ENCODE measurements around the gene OR52M1. TPM values are rescaled to one million over a fixed set of nuclear protein-coding genes. Genes with fewer than 3 reads are reported as not detected.

Gene OR52M1
- total RNA-seq, 1 experiment from 2014 or later: not detected

- in situ Hi-C loops (cut with HindIII; ENCODE audit: low pct_unique_long_range_greater_than_20kb, low sequenced_read_pairs): no loop called here
- no peak for DNase-seq (ENCODE audit: low read depth)
Observed at GRCh38 chr11:4559527-4560440, 14.8 kb downstream of the OR52M1 start.

GRCh38 chr11:4560467-4560866 lies 15.5 kb downstream of the OR52M1 start:
- in situ Hi-C loops (cut with HindIII; ENCODE audit: low pct_unique_long_range_greater_than_20kb, low sequenced_read_pairs): no loop called here
- DNase-seq (ENCODE audit: low read depth): no peak

DNA sequence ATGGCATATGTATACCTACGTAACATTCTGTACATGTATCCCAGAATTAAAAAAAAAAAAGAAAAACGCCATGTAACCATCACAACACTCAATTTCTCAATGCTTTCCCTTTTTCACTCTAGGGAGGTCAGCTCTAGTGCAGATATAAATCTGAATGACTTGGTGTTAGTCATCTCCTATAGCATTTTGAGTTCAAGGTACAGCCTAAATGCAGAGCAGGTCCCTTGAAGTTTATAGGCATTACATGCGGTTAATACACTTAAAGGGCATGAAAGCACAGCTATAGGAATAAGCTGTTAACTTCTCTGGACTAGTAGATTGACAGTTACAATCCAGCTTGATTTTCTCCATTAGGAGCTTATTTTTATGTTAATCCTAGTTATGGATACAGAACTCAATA lies 20.4 kb downstream of the OR52M1 start:
- in situ Hi-C loops (cut with HindIII; ENCODE audit: low pct_unique_long_range_greater_than_20kb, low sequenced_read_pairs): no loop called here
- DNase-seq (ENCODE audit: low read depth): no peak

DNA sequence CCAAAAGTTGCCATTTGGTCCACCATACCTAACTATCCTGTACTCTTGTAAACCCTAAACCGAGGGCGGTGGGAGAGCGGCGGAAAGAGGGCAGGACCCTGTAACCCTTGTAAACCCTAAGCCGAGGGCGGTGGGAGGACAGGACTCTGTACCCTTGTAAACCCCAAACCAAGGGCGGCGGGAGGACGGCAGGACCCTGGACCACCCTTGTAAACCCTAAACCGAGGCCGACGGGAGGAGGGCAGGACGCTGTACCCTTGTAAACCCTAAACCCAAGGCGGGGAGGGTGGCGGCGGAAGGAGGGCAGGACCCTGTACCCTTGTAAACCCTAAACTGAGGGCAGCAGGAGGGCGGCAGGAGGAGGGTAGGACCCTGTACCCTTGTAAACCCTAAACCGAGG lies 24.1 kb downstream of the OR52M1 start:
- in situ Hi-C loops (cut with HindIII; ENCODE audit: low pct_unique_long_range_greater_than_20kb, low sequenced_read_pairs): no loop called here
- no peak for DNase-seq (ENCODE audit: low read depth)

GRCh38 chr11:4576880-4577279 lies 31.9 kb downstream of the OR52M1 start:
- in situ Hi-C loops (cut with HindIII; ENCODE audit: low pct_unique_long_range_greater_than_20kb, low sequenced_read_pairs): no loop called here
- no peak for DNase-seq (ENCODE audit: low read depth)

- DNase-seq (ENCODE audit: low read depth): no peak
- in situ Hi-C loops (cut with HindIII; ENCODE audit: low pct_unique_long_range_greater_than_20kb, low sequenced_read_pairs): no loop called here
Observed at GRCh38 chr11:4577761-4578160, 32.8 kb downstream of the OR52M1 start.

- no peak for DNase-seq (ENCODE audit: low read depth)
- in situ Hi-C loops (cut with HindIII; ENCODE audit: low pct_unique_long_range_greater_than_20kb, low sequenced_read_pairs): no loop called here
Observed at GRCh38 chr11:4578624-4579023, 33.6 kb downstream of the OR52M1 start.

DNA sequence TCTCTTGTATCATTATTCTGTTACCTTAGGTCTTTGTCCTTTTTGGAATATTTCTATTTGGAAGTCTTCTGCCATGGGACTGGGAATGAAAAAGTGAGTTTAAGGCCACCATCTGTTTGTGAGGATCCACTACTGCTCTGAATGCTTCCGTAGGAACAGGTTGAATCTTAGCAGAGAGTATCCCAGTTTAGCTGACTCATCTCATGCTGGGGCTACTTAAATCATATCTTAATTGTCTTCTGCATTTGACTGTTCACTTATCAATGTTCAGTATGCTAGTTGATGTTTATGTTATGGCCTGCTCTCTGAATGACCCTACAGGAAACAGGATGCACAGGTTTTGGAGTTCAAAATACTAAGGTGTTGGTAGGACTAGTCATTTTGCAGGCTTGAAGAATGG lies 35.1 kb downstream of the OR52M1 start:
- no peak for DNase-seq (ENCODE audit: low read depth)
- in situ Hi-C loops (cut with HindIII; ENCODE audit: low pct_unique_long_range_greater_than_20kb, low sequenced_read_pairs): no loop called here

- in situ Hi-C loops (cut with HindIII; ENCODE audit: low pct_unique_long_range_greater_than_20kb, low sequenced_read_pairs): no loop called here
- no peak for DNase-seq (ENCODE audit: low read depth)
Observed at GRCh38 chr11:4581443-4581842, 36.5 kb downstream of the OR52M1 start, which contains the start of gene OR52I2. Gene OR52I2, plus strand, starts transcription at chr11:4581743.

DNA sequence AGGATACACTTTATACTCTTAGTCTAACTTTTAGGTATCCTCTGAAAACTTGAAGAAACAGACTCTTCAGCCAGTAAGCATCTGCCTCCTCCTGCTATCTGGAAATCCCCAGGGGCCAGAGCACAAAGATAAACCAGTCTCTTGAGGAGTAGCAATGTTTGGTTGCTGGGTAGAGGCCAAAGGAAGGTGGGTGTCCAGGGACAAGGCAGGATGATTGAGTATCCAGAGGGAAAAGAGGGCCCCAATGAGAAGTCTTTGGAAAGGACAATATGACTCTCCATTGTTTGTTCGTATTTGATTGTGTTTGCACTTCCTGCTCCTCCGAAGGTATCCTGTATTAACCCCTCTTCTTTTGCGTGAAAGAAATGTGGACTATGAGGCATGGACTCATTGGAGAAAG lies 44.0 kb downstream of the OR52M1 start:
- DNase-seq (ENCODE audit: low read depth): no peak
- in situ Hi-C loops (cut with HindIII; ENCODE audit: low pct_unique_long_range_greater_than_20kb, low sequenced_read_pairs): no loop called here

DNA sequence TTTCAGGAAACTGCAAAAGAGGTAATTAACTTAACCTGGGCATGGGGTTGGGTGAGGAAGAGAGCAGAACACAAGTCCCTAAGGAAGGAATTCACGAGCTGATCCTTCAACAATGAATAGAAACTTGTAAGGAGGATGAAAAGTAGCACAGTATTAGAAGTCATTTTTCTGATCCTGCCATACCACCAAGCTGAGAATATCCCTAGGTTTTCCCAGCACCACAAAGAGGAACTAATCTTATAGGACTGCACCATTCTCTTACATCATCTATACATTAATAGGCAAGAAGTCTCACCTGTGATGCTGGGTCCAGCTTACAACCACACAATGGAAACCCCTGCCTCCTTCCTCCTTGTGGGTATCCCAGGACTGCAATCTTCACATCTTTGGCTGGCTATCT lies 48.7 kb downstream of the OR52M1 start, which contains the start of gene OR52I1:
OR52I1 (plus strand) TSS at position 301 of the 400 bp plus-strand sequence; CDS start at position 301, 0 bp downstream.
- in situ Hi-C loops (cut with HindIII; ENCODE audit: low pct_unique_long_range_greater_than_20kb, low sequenced_read_pairs): no loop called here
- DNase-seq (ENCODE audit: low read depth): no peak

Other genes starting within 250 kb of the OR52M1 start
- not detected in 2 replicates for gene OR52B4, start 176.8 kb upstream of the OR52M1 start, total RNA-seq (2014; rRNA removed; shearing (Covaris generic); ENCODE audit: low replicate concordance)
- 22.1 and 26.9 TPM in 2 replicates for gene TRIM21, start 151.5 kb upstream of the OR52M1 start, total RNA-seq (2014; rRNA removed; shearing (Covaris generic); ENCODE audit: low replicate concordance)
- not detected in 2 replicates for gene OR52K2, start 95.9 kb upstream of the OR52M1 start, total RNA-seq (2014; rRNA removed; shearing (Covaris generic); ENCODE audit: low replicate concordance)
- not detected in 2 replicates for gene OR52K1, start 62.5 kb upstream of the OR52M1 start, total RNA-seq (2014; rRNA removed; shearing (Covaris generic); ENCODE audit: low replicate concordance)
- not detected in 2 replicates for gene OR52I2, start 36.6 kb downstream of the OR52M1 start, total RNA-seq (2014; rRNA removed; shearing (Covaris generic); ENCODE audit: low replicate concordance)
- gene OR52I1, start 48.8 kb downstream of the OR52M1 start, total RNA-seq (2014; rRNA removed; shearing (Covaris generic); ENCODE audit: low replicate concordance): not detected in 2 replicates
- 10.2 and 13.7 TPM in 2 replicates for gene TRIM68, start 63.0 kb downstream of the OR52M1 start, total RNA-seq (2014; rRNA removed; shearing (Covaris generic); ENCODE audit: low replicate concordance)
- not detected in 2 replicates for gene OR51D1, start 92.3 kb downstream of the OR52M1 start, total RNA-seq (2014; rRNA removed; shearing (Covaris generic); ENCODE audit: low replicate concordance)
- gene OR51E1, start 98.8 kb downstream of the OR52M1 start, total RNA-seq (2014; rRNA removed; shearing (Covaris generic); ENCODE audit: low replicate concordance): not detected in 2 replicates
- gene OR51E2, start 152.7 kb downstream of the OR52M1 start, total RNA-seq (2014; rRNA removed; shearing (Covaris generic); ENCODE audit: low replicate concordance): 0.17 TPM in 1 of 2 replicates, not detected in the other
- gene MMP26, start 159.6 kb downstream of the OR52M1 start, total RNA-seq (2014; rRNA removed; shearing (Covaris generic); ENCODE audit: low replicate concordance): not detected in 2 replicates
- gene OR51F1, start 224.7 kb downstream of the OR52M1 start, total RNA-seq (2014; rRNA removed; shearing (Covaris generic); ENCODE audit: low replicate concordance): not detected in 2 replicates